GM18502 (cell line): Measurements from ENCODE around the gene SPARC.

Source experiments
- ATAC-seq: cut with Tn5 transposase; IDR thresholded peaks from one replicate; pipeline ENCODE4 v1.9.1; 2021; ENCODE audit warnings: mild to moderate bottlenecking; ENCODE audit not compliant: unreplicated experiment, poor library complexity

Gene SPARC

DNA sequence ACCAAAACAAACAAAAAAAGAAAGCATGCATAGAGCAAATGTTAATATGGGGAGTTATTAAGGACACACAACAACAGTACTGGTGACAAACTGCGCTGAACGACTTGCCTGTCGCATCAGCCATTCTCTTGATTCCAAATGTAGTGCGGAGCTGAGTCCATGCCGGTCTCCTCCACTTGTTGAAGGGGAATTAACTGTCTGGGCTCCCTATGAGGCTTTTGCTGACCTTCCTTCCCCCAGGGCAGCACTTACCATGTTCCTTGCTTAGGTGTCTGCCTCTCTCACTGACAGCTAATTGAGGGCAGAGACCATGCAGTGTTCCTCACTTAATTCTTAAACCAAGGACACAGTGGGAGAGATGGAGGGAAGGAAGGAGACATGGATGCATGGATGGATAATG is 54.8 kb downstream of the SPARC start:
- no peak for ATAC-seq

DNA sequence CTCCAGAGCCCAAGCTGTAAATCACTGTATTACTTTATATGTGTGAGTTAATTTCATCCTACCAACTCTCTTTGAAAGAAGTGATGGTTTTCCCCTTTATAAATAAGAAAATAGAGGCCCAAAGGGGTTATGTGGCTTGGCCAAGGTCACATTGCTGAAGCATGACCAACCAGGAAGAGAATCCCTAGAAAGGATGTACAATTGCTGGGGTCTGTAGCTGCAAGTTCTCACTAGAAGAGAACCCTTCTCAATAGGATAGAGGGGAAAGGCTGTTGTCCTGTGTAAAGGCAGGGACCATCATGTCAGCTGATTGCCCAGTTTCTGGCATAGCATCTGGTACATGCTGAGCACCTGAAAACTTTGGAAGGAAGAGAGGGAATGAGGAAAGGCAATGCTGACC is 56.6 kb downstream of the SPARC start:
- no peak for ATAC-seq

DNA sequence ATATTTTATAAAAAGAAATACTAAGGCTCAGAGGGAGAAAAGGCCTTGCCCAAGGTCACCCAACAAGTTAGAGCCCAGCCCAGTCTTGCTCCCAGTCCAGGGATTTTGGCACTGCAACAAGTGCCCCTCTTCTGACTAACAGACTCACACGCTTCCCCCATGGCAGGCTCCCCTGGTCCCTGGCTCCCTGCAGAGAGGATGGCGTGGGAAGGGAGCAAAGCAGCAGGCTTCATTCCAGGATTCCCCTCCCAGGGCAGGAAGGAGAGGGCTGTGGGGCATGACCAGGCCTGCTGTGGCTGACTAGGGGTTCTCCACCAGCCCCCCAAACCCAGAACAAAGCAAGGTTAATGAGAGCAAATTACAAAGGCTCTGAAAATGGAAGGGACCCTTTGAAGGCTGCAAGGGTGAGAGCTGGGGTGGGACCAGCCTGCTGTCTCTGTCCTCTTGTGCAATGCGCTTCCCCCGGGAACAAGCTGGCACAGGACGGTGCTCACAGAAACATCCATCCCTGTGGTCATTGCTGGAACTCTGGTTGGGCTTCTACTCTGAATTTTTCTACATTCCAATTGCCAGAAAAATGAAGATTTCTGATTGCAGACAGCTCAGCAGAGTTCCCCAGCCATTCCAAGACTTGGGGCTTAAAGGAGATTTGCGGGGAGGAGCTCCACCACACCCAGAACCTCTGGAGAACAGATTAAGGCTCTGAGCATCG is 58.4 kb downstream of the SPARC start:
- no peak for ATAC-seq

DNA sequence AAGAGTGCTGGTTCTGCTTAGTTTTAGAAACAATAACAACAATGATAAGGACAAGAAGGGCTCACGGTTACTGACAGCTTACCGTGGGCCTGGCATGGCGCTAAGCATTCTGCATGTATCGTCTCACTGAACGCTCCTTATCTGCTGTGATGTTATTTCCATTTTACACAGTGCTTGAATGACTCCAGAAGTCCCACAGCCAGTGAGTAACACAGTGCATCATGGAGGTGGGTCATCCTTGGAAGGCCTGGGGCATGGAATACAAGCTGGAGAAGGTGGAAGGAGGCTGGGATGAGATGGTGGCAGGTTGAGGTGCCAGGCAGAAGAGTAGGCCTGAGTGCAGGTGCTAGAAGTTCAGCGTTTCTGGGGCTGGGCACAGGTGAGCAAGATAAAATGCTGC is 59.1 kb downstream of the SPARC start:
- ATAC-seq: no peak

DNA sequence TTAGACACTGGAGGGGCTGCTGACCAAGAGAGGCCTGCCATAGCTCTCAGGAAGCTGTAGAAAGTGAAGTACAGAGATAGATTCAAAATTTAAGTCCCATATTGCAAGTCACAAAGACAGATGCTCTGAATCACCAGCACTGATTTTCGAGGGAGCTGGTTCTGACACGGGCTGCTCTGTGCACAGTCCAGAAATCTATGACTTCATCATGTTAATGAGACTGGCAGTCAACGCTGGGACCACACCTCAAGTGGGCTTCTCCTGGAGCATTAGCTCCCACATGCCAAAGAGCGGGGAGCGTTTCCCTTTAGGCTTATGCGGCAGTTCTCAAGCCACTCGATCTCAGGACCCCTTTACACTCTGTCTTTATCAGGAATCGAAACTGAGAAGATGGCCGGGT is 61.4 kb downstream of the SPARC start:
- ATAC-seq: no peak

DNA sequence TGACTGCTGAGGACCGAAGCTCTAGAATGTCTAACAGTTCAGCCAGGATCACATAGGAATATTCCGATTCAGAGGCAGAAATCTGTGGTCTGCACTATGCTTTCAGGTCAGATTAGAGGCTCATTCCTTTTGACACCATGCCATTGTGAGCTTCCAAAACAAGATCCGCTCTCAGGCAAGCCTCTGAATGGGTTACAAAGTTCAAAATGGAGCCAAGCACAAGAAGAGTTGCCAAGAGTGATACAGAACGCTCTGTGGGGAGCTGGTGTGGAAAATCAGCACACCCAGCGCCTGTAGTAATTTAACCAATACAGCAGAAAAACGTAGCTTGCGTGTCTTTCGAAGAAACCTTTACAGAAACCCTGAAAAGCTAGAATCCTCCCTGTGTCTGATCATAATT is 62.2 kb downstream of the SPARC start:
- no peak for ATAC-seq

DNA sequence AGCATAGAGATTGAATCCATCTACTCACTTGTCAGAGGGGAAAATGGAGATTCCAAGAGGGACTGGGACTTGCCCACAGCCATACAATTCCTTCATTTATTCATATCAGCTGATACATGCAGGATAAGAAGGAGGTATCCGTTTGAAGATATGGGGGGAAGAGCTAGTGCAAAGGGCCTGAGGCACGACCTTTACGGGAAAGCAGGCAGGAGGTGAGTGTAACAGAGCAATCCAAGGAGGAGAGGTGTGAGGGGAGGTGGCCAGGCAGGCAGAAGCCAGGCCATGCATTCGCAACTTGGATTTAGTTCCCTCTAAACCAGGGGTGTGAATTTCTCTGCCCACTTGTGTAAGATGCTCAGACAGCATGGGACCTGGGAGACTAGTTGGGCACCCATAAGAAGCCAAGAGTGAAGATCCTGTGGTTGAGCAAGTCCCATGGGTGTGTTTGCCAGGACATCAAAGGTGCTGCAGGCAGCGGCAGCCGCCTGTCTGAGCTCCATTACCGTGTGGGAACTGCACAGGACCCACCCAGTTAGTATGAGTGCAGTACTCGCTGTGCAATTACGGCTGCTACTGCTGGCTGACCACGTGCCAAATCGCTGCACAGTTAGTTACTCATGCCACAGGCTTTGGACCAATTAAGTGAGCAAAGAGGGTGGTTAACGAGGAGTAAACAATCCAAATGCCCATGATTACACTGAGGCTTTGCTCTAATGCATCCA is 64.2 kb downstream of the SPARC start:
- ATAC-seq: no peak

DNA sequence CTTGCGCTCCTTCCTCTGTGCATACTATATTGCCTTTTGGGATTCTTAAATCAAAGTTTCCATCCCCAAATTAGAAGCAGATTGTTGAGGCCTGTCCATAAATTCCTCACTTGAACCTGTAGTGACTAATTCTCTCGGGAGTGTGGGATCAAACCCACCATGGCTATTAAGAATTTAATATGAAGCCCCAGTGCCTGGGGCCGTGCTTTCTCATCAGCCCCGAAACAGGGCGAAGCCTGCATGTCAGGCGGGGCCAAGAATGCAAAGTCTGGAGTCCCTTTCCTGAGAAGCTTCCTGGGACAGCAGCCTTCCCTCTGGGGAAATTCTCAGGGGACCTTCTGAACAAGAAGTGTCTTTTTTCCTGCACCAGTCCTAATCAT is 66.3 kb downstream of the SPARC start:
- no peak for ATAC-seq

DNA sequence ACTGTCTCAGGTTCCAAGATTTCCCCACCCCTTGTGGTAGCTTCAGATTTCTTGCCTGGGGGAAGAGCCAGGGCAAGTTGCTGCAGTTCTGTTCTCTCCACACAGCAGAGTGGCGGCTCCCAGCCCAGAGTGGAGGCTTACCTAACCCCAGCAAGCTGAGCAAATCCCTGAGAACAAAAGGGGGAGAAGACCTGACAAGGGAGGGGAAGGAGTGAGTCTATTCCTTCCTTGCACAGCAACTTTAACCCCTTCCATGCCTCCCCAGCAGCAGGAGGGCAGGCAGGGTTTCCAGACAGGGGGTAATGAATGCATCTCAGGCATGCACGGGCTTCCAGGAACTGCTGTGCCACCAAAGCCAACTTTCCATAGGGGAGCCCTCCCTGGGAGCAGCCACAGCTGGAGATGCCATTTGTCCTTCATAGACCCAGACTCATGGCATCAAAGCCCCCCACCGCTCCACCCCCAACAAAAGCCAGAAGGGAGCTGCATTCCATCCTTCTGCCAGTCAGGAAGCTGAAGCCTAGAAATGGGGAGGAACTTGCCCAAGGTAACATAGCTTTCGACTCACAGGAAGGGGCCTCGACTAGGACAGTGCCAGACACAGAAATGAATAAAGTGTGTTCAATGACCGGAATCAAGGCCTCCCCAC is 66.8 kb downstream of the SPARC start:
- ATAC-seq: no peak

DNA sequence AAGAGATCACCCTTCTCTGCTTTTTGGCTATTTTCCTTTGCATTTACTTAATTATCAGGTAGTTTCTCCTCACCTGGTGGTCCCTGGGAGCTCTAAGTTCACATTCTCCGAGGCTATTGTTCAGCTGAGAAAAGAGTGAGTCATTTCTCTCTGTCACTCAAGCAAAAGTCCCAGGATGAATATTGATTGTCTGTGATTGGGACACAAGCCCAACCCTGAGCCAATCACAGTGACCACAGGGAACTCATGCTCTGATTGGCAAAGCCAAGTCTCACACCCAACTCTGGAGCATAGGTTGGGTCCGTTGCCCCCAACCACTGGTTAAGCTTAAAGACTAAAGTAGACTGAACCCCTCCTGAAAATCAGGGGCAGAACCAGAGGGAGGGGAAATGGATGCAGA is 67.8 kb downstream of the SPARC start:
- ATAC-seq: no peak

DNA sequence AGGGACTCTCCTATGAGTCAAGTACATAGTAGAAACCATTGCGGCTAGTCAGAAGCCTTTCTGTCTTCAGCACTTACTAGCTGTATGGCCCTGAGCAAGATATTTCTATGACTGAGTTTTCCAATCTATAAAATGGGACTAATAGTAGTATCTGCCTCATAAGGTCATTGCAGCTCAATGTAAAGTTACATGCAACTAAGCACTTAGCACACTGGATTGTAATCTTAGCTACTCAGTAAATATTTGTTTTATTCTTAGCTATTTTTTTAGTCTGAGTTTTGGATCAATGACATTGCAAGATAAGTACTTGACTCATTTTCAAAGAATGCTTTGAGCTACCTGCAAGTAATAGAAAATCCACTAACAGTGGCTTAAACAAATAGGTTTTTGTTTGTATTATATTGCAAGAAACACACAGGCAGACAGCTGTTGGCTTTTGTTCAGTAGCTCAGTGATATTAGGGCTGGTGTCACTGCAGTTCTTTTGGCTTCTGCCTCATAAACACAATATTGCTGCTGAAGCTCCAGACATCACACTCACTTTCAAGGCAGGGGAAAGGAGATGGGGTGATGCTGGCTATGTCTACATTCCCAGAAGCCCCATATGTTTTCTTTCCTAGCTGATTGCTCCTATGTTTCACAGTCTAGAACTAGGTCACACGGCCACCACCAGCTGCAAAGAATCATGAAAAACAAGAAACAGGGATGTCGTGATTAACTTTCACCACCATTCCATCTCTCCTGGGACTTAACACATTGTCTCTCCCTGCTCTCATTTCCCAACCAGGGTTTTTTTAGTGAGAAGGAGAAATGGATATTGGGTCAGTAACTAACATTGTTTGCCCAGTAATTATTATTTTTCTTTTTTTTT is 68.6 kb downstream of the SPARC start:
- ATAC-seq: no peak

DNA sequence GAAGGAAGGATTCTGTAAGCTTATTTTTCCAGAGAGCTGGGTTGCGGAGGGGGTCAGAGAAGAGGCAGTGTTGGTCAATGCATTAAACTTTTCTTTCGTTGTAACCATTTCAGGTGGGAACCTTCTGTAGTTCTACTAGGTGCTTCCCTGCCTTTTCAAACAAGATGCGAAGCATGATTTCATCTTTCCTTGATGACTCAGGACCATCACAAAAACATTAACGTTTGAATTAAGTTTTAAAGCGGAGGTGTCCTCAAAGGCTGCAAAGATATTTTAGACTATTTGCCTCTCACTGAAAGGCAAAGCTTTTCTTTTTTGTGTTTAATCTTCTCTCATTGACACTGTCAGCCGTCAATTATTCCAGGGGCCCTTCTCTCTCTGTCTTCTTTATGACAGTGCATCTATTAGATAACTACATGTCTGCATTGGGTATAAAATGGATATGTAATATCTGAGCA is 69.3 kb downstream of the SPARC start:
- no peak for ATAC-seq

DNA sequence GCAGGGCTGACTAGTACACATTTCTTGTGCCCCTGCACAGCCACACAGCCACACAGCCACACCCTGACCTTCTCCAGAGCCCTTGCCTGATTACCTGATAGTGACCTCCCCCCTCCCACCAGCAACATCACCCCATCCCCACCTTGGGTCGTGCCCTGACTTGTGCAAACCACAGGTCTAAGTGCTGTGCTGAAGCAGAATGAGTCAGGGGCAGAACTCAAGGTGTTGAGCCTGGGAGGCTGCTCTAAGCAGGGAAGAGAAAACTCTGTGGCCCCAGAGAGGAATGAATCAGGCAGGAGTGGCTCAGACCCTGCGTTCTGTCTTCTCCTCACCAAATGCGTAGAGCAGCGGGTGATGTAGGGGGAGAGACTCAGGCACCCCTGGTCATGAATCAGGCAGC is 71.3 kb downstream of the SPARC start:
- ATAC-seq: no peak

DNA sequence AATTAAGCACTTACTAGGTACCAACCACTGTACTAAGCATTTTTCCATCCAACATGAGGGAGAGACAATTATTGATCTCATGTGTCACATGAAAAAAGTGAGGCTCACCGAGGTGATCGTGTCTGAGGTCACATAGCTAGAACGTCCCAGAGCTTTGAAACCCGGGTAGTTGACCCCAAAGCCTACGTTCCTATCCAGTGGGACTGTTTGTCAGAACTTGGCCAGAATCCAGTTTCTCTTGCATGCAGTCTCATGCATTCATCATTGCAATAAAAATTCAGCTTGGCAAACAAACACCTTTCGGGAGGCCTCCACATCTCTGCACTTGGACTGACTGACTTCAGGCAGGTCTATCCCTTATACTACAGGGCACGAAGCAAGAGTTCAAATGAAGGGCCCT is 72.2 kb downstream of the SPARC start:
- no peak for ATAC-seq

DNA sequence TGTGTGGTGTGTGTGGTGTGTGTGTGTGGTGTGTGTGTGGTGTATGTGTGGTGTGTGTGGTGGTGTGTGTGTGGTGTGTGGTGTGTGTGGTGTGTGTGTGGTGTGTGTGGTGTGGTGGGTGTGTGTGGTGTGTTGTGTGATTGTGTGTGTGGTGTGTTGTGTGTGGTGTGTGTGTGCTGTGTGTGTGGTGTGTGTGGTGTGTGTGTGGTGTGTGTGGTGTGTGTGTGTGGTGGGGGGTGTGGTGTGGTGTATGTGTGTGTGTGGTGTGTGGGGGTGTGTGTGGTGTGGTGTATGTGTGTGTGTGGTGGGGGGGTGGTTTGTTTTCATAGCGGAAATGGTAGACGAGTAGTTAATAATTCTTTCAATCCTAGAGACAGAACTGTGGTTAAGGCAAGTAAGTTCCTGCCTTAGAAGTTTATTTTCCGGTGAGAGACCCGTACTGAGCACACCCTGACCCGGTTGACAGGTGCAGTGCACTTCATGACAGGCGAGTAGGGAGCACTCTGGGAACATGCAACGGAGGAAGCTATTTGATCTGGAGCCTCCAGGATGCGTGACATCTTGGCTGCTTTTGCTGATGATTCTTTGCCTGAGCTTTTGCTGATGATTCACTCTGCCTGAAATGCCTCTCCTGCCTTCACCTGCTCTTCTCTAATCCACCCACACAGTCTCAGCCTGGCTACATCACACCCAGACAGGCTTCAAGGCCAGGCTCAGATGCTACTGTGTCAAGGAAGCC is 73.9 kb downstream of the SPARC start:
- peak; percentile 53 for ATAC-seq

DNA sequence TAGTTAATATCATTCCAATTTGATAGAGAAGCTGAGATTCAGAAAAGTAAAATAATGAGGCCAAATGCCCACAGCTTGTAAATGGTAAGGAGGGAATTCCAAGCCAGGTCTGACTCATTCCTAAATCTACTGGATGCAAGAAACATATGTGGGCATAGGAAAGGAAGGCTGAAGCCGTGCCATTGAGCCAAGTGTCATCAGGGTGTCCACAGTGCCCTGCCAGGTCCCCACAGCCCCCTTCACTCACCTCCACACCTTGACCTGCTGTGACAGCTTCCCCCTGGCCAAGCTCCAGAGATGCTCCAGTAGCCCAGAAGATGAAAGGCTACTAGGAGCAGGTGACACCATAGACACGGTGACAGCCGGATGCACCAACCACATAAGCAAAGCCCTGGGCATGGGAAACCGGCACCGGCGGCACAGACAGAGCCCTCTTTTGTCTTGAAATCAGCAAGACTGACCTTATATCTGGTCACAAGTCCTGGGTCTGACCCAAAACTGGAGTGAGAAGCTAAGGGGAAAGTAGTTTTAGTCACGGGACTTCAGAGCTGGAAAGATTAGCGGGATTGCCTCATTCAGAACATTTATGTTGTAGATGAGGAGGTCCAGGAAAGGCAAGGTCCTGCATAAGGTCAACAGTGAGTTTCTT is 75.5 kb downstream of the SPARC start:
- ATAC-seq: no peak
